ENCODE measurements around the gene RUSC1.

RUSC1 gene

GRCh38 chr1:155295183-155295941, 25.3 kb upstream of the RUSC1 start:
- DNase-seq (ENCODE audit: low read depth), result no peak

GRCh38 chr1:155295942-155296267, 24.8 kb upstream of the RUSC1 start:
- DNase-seq (ENCODE audit: low read depth), result no peak

- DNase-seq (ENCODE audit: low read depth), result no peak
Observed at GRCh38 chr1:155296661-155297060, 24.0 kb upstream of the RUSC1 start.

GRCh38 chr1:155297384-155297783, 23.3 kb upstream of the RUSC1 start:
- no peak for DNase-seq (ENCODE audit: low read depth)

GRCh38 chr1:155300024-155300423, 20.7 kb upstream of the RUSC1 start:
- DNase-seq (ENCODE audit: low read depth), result no peak

- DNase-seq (ENCODE audit: low read depth), result no peak
Observed at GRCh38 chr1:155300553-155301329, 20.0 kb upstream of the RUSC1 start.

GRCh38 chr1:155301342-155301841, 19.3 kb upstream of the RUSC1 start, which contains the start of gene PKLR:
Gene PKLR, minus strand, starts transcription at chr1:155301438. Its CDS starts 43 bp downstream, at chr1:155301395.
- DNase-seq (ENCODE audit: low read depth), result no peak

GRCh38 chr1:155304558-155305063, 16.1 kb upstream of the RUSC1 start:
- no peak for DNase-seq (ENCODE audit: low read depth)

- no peak for DNase-seq (ENCODE audit: low read depth)
Observed at GRCh38 chr1:155305881-155306391, 14.8 kb upstream of the RUSC1 start.

- peak; percentile 29 for DNase-seq (ENCODE audit: low read depth)
Observed at GRCh38 chr1:155307247-155307740, 13.4 kb upstream of the RUSC1 start.

GRCh38 chr1:155308493-155309422, 11.9 kb upstream of the RUSC1 start, which contains the start of gene FDPS:
Gene FDPS, plus strand, starts transcription at chr1:155308866. Its CDS starts 924 bp downstream, at chr1:155309790.
- DNase-seq (ENCODE audit: low read depth), result peak; percentile 99

- no peak for DNase-seq (ENCODE audit: low read depth)
Observed at GRCh38 chr1:155309423-155310021, 11.2 kb upstream of the RUSC1 start.

GRCh38 chr1:155313261-155313660, 7.4 kb upstream of the RUSC1 start:
- no peak for DNase-seq (ENCODE audit: low read depth)

- DNase-seq (ENCODE audit: low read depth), result no peak
Observed at GRCh38 chr1:155316922-155317321, 3.8 kb upstream of the RUSC1 start.

GRCh38 chr1:155318082-155318481, 2.6 kb upstream of the RUSC1 start:
- DNase-seq (ENCODE audit: low read depth), result no peak

GRCh38 chr1:155319536-155319935, 1.2 kb upstream of the RUSC1 start:
- no peak for DNase-seq (ENCODE audit: low read depth)

- DNase-seq (ENCODE audit: low read depth), result no peak
Observed at GRCh38 chr1:155320252-155320651, 442 bp upstream of the RUSC1 start.

- no peak for DNase-seq (ENCODE audit: low read depth)
Observed at GRCh38 chr1:155321639-155322503, 1.2 kb downstream of the RUSC1 start.

GRCh38 chr1:155322571-155322952, 1.9 kb downstream of the RUSC1 start:
- no peak for DNase-seq (ENCODE audit: low read depth)
